Measurements from ENCODE around the gene DPM3. TPM values are rescaled to one million over a fixed set of nuclear protein-coding genes. Genes with fewer than 3 reads are reported as not detected.
A peak's percentile ranks its signal among the peaks of the same experiment; 100 is the strongest.

The DPM3 gene
- total and polyA plus RNA-seq, 9 of the 15 experiments (the other 6 are each of a cell fraction or from before 2014, with no cell fraction given): 3.7 to 120 (median 36.4) TPM

DNA sequence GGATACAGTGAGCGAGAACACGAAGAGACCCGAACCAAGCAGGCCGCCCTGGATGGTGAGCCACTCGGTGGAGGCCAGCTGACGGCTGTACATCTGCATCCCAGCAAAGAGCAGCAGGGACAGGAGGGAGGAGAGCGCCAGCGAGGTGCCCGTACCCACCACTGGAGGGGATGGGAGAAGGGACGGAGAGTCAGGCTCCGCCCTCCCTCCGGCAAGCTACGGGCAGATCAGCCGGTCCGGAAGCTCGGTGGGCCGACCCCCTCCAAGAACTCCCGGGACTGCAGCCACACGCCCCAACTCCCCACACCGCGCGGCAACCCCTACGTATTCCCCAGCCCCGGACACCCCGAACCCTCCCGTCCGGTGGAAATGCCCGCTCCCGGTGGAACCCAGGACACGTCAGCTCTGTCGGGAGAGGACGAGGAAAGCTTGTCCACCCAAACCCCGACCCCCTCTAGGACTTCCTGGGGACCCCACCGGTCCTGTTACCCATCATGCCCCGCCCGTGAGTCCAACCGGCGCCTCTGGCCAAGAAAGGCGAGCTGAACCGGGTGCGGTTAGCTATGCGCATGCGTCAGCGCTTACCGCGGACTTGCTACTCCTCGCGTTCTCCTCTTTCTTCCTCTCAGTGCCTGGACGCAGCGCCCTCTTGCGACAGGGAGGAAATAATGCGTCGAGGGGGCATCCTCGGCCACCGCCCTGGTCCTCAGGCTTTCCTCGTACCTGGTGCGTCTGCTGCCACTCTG, 32.6 kb upstream of the DPM3 start, which contains the start of gene KRTCAP2 (continued):
- TF ChIP-seq, protein P1, sequence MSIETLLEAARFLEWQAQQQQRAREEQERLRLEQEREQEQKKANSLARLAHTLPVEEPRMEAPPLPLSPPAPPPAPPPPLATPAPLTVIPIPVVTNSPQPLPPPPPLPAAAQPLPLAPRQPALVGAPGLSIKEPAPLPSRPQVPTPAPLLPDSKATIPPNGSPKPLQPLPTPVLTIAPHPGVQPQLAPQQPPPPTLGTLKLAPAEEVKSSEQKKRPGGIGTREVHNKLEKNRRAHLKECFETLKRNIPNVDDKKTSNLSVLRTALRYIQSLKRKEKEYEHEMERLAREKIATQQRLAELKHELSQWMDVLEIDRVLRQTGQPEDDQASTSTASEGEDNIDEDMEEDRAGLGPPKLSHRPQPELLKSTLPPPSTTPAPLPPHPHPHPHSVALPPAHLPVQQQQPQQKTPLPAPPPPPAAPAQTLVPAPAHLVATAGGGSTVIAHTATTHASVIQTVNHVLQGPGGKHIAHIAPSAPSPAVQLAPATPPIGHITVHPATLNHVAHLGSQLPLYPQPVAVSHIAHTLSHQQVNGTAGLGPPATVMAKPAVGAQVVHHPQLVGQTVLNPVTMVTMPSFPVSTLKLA (conservative IDR thresholded peaks at IDR 0.05): peak; percentile 55 to 61
- TF ChIP-seq BRCA1 (IDR thresholded peaks at IDR 0.05): no peak
- no peak for TF ChIP-seq BRCA1 (CRISPR knock-in tag; IDR thresholded peaks at IDR 0.05)
- TF ChIP-seq ZNF644 (tag; IDR thresholded peaks at IDR 0.05; ENCODE audit: low read depth): no peak
- TF ChIP-seq RB1 (IDR thresholded peaks at IDR 0.05; ENCODE audit: low read depth): peak; percentile 76; the same call in 1 of the 2 replicates
- no peak for TF ChIP-seq MCM5 (IDR thresholded peaks at IDR 0.05; ENCODE audit: low read depth)
- TF ChIP-seq, protein P2, sequence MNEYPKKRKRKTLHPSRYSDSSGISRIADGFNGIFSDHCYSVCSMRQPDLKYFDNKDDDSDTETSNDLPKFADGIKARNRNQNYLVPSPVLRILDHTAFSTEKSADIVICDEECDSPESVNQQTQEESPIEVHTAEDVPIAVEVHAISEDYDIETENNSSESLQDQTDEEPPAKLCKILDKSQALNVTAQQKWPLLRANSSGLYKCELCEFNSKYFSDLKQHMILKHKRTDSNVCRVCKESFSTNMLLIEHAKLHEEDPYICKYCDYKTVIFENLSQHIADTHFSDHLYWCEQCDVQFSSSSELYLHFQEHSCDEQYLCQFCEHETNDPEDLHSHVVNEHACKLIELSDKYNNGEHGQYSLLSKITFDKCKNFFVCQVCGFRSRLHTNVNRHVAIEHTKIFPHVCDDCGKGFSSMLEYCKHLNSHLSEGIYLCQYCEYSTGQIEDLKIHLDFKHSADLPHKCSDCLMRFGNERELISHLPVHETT (CRISPR knock-in tag; conservative IDR thresholded peaks at IDR 0.05 in 1 of 2, IDR thresholded peaks at IDR 0.05 in 1 of 2): peak in 1 of 2 experiments; percentile 76; a peak in 1 of 4 replicates
- TF ChIP-seq, protein P3, sequence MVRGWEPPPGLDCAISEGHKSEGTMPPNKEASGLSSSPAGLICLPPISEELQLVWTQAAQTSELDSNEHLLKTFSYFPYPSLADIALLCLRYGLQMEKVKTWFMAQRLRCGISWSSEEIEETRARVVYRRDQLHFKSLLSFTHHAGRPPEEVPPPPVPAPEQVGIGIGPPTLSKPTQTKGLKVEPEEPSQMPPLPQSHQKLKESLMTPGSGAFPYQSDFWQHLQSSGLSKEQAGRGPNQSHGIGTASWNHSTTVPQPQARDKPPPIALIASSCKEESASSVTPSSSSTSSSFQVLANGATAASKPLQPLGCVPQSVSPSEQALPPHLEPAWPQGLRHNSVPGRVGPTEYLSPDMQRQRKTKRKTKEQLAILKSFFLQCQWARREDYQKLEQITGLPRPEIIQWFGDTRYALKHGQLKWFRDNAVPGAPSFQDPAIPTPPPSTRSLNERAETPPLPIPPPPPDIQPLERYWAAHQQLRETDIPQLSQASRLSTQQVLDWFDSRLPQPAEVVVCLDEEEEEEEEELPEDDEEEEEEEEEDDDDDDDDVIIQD (CRISPR knock-in tag; IDR thresholded peaks at IDR 0.05): no peak
- TF ChIP-seq RBBP5 (IDR thresholded peaks at IDR 0.05; ENCODE audit: borderline replicate concordance, insufficient read depth, low read length, poor library complexity, severe bottlenecking): peak; percentile 84
- TF ChIP-seq, protein P4, sequence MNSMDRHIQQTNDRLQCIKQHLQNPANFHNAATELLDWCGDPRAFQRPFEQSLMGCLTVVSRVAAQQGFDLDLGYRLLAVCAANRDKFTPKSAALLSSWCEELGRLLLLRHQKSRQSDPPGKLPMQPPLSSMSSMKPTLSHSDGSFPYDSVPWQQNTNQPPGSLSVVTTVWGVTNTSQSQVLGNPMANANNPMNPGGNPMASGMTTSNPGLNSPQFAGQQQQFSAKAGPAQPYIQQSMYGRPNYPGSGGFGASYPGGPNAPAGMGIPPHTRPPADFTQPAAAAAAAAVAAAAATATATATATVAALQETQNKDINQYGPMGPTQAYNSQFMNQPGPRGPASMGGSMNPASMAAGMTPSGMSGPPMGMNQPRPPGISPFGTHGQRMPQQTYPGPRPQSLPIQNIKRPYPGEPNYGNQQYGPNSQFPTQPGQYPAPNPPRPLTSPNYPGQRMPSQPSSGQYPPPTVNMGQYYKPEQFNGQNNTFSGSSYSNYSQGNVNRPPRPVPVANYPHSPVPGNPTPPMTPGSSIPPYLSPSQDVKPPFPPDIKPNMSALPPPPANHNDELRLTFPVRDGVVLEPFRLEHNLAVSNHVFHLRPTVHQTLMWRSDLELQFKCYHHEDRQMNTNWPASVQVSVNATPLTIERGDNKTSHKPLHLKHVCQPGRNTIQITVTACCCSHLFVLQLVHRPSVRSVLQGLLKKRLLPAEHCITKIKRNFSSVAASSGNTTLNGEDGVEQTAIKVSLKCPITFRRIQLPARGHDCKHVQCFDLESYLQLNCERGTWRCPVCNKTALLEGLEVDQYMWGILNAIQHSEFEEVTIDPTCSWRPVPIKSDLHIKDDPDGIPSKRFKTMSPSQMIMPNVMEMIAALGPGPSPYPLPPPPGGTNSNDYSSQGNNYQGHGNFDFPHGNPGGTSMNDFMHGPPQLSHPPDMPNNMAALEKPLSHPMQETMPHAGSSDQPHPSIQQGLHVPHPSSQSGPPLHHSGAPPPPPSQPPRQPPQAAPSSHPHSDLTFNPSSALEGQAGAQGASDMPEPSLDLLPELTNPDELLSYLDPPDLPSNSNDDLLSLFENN (IDR thresholded peaks at IDR 0.05; ENCODE audit: low read depth in 2 of 2, low read length in 2 of 2): no peak; a peak in 1 of 4 replicates
- no peak for TF ChIP-seq KAT2B (IDR thresholded peaks at IDR 0.05; ENCODE audit: low read depth, low read length)
- TF ChIP-seq, protein P5, sequence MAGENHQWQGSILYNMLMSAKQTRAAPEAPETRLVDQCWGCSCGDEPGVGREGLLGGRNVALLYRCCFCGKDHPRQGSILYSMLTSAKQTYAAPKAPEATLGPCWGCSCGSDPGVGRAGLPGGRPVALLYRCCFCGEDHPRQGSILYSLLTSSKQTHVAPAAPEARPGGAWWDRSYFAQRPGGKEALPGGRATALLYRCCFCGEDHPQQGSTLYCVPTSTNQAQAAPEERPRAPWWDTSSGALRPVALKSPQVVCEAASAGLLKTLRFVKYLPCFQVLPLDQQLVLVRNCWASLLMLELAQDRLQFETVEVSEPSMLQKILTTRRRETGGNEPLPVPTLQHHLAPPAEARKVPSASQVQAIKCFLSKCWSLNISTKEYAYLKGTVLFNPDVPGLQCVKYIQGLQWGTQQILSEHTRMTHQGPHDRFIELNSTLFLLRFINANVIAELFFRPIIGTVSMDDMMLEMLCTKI (IDR thresholded peaks at IDR 0.05; ENCODE audit: partially characterized antibody): no peak
- TF ChIP-seq BHLHE40 (IDR thresholded peaks at IDR 0.05; ENCODE audit: low read length): no peak
- TF ChIP-seq RBM34 (IDR thresholded peaks at IDR 0.05; ENCODE audit: borderline replicate concordance, insufficient read depth, low read length): no peak
- no peak for TF ChIP-seq ZFP30 (CRISPR knock-in tag; IDR thresholded peaks at IDR 0.05; ENCODE audit: borderline replicate concordance)

All from K562 (cell line).